Measurements from ENCODE around the gene VPS16.

DNA sequence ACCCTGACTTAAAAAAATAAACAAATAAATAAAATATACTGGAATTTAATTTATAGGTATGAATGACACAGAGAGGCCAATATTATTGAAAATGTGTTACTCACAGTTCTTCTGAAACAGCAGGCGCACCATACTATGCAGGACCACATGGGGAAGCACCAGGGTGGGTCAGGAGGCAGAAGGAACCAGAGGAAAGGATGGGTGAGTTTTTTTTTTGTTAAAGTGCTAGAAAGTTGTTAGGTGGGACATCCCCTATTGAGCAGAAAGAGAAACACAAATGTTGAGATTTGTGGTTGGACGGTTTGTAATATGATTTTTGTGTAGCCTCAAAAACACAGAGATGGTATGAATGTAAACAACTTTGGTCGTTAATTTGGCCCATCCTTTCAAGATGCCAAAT is 58.7 kb downstream of the VPS16 start:
- TF ChIP-seq POLR2A (IDR thresholded peaks at IDR 0.05; ENCODE audit: low read depth, low read length) (no peak), MXI1 (IDR thresholded peaks at IDR 0.05; ENCODE audit: borderline replicate concordance, low read depth, low read length) (no peak), RAD21 (IDR thresholded peaks at IDR 0.05; ENCODE audit: low read length) (no peak), NFE2L2 (IDR thresholded peaks at IDR 0.05; ENCODE audit: low read depth, low read length) (no peak), FOS (IDR thresholded peaks at IDR 0.05; ENCODE audit: low read depth, low read length) (no peak), RFX5 (IDR thresholded peaks at IDR 0.05; ENCODE audit: low read depth, low read length) (no peak), BHLHE40 (IDR thresholded peaks at IDR 0.05; ENCODE audit: low read depth, low read length) (no peak), MAFK (IDR thresholded peaks at IDR 0.05; ENCODE audit: low read depth, low read length) (no peak), SMC3 (IDR thresholded peaks at IDR 0.05; ENCODE audit: low read depth, low read length) (no peak), CEBPB (IDR thresholded peaks at IDR 0.05; ENCODE audit: low read depth, low read length) (no peak), MAZ (IDR thresholded peaks at IDR 0.05; ENCODE audit: borderline replicate concordance, low read depth, low read length) (no peak), RCOR1 (IDR thresholded peaks at IDR 0.05; ENCODE audit: insufficient replicate concordance, low read length) (no peak)
- TF ChIP-seq, protein P1, sequence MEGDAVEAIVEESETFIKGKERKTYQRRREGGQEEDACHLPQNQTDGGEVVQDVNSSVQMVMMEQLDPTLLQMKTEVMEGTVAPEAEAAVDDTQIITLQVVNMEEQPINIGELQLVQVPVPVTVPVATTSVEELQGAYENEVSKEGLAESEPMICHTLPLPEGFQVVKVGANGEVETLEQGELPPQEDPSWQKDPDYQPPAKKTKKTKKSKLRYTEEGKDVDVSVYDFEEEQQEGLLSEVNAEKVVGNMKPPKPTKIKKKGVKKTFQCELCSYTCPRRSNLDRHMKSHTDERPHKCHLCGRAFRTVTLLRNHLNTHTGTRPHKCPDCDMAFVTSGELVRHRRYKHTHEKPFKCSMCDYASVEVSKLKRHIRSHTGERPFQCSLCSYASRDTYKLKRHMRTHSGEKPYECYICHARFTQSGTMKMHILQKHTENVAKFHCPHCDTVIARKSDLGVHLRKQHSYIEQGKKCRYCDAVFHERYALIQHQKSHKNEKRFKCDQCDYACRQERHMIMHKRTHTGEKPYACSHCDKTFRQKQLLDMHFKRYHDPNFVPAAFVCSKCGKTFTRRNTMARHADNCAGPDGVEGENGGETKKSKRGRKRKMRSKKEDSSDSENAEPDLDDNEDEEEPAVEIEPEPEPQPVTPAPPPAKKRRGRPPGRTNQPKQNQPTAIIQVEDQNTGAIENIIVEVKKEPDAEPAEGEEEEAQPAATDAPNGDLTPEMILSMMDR (conservative IDR thresholded peaks at IDR 0.05; ENCODE audit: low read depth, low read length) = no peak
- TF ChIP-seq, protein P2, sequence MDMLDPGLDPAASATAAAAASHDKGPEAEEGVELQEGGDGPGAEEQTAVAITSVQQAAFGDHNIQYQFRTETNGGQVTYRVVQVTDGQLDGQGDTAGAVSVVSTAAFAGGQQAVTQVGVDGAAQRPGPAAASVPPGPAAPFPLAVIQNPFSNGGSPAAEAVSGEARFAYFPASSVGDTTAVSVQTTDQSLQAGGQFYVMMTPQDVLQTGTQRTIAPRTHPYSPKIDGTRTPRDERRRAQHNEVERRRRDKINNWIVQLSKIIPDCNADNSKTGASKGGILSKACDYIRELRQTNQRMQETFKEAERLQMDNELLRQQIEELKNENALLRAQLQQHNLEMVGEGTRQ (IDR thresholded peaks at IDR 0.05; ENCODE audit: low read depth, low read length) = no peak
